Measurements from ENCODE around the gene ZFHX3. TPM values are rescaled to one million over a fixed set of nuclear protein-coding genes. Genes with fewer than 3 reads are reported as not detected.

The ZFHX3 gene
- total RNA-seq, 3 donors from 2014 or later, result 13.8 to 36.0 (median 15.5) TPM

GRCh38 chr16:73063854-73064211 is 15.9 kb upstream of the ZFHX3 start:
- ATAC-seq (no peak), DNase-seq (no peak)
- Histone ChIP-seq H3K4me3 (no peak overlapping the region), H3K4me1 (ENCODE audit: low read depth) (peaks cover 24% of the 10 kb centered on the region), H3K9me3 (no peaks in the 10 kb centered on the region), H3K36me3 (ENCODE audit: low read depth) (no peaks in the 10 kb centered on the region)
- intact Hi-C loops (cut with DNase I, micrococcal nuclease), result no loop called here
- no peak for TF ChIP-seq CTCF (IDR thresholded peaks at IDR 0.05)

GRCh38 chr16:73062743-73063733 is 15.1 kb upstream of the ZFHX3 start:
- peak in 1 of 3 donors; percentile 38 for DNase-seq
- no peak overlapping the region for H3K4me3 ChIP-seq
- intact Hi-C loops (cut with DNase I, micrococcal nuclease), result no loop called here

GRCh38 chr16:73062001-73062616 is 14.2 kb upstream of the ZFHX3 start:
- ATAC-seq (no peak), DNase-seq (no peak)
- Histone ChIP-seq H3K36me3 (ENCODE audit: low read depth) (no peaks in the 10 kb centered on the region), H3K4me3 (no peak overlapping the region), H3K9me3 (no peaks in the 10 kb centered on the region), H3K4me1 (ENCODE audit: low read depth) (peaks cover 19% of the 10 kb centered on the region)
- no peak for TF ChIP-seq CTCF (IDR thresholded peaks at IDR 0.05)
- intact Hi-C loops (cut with DNase I, micrococcal nuclease), result no loop called here

More at GRCh38 chr16:73062743-73063733, 15.1 kb upstream of the ZFHX3 start:
- no peak for TF ChIP-seq CTCF (IDR thresholded peaks at IDR 0.05)
- no peak for ATAC-seq
- no peaks in the 10 kb centered on the region for H3K36me3 ChIP-seq (ENCODE audit: low read depth)
- H3K9me3 ChIP-seq, result no peaks in the 10 kb centered on the region
- H3K4me1 ChIP-seq (ENCODE audit: low read depth), result peaks cover 24% of the 10 kb centered on the region

- Histone ChIP-seq H3K9me3 (no peaks in the 10 kb centered on the region), H3K4me3 (no peak overlapping the region), H3K36me3 (ENCODE audit: low read depth) (no peaks in the 10 kb centered on the region), H3K4me1 (ENCODE audit: low read depth) (peaks cover 18% of the 10 kb centered on the region)
- DNase-seq, result no peak
- intact Hi-C loops (cut with DNase I, micrococcal nuclease), result no loop called here
- ATAC-seq, result no peak
- no peak for TF ChIP-seq CTCF (IDR thresholded peaks at IDR 0.05)
Measured at GRCh38 chr16:73060892-73061490, 13.1 kb upstream of the ZFHX3 start.

- ATAC-seq (no peak), DNase-seq (no peak)
- Histone ChIP-seq H3K36me3 (ENCODE audit: low read depth) (no peaks in the 10 kb centered on the region), H3K9me3 (no peaks in the 10 kb centered on the region), H3K4me1 (ENCODE audit: low read depth) (peaks cover 16% of the 10 kb centered on the region), H3K4me3 (no peak overlapping the region)
- TF ChIP-seq CTCF (IDR thresholded peaks at IDR 0.05), result no peak
- intact Hi-C loops (cut with DNase I, micrococcal nuclease), result loop anchor here in 1 of 2 donors (10.0 kb wide), 1 partner anchor 225 kb away; no protein-coding TSS in a partner anchor
Measured at GRCh38 chr16:73059779-73060615, 12.1 kb upstream of the ZFHX3 start.

Data from mucosa of descending colon (tissue), 3 donors.